PC-9 (cell line): ENCODE data around the gene SLC22A2. TPM values are rescaled to one million over a fixed set of nuclear protein-coding genes. Genes with fewer than 3 reads are reported as not detected.

Experiments
- BruUV-seq: library from RNA; stranded (reverse); fragments of 400-500 nt; replicated peaks from 2 replicates; lab custom pipeline; 2021; lab: Mats Ljungman, UMichigan
- CTCF ChIA-PET: fragments of 300-600 bp; sonication (Branson Sonifier 250); formaldehyde crosslinking; loops from one replicate; lab custom pipeline; 2022; ENCODE audit warnings: antibody characterized with exemption; lab: Charles Lee
- POLR2A ChIA-PET: fragments of 300-600 bp; sonication (Branson Sonifier 250); formaldehyde crosslinking; loops from one replicate; lab custom pipeline; 2022; ENCODE audit warnings: antibody characterized with exemption; ENCODE audit not compliant: unreplicated experiment; lab: Charles Lee
- DNase-seq, 2 experiments: peaks; one replicate each; pipeline versions ENCODE4 v3.0.0 to v3.0.0-alpha.2; 2015 to 2022; ENCODE audit warnings: mixed read lengths in 1 of 2
- H2AFZ ChIP-seq: fragments of 200-600 bp; sonication (generic); 2 replicates; pipeline ENCODE4 v1.8.1; 2017; ENCODE audit warnings: antibody characterized with exemption
- H3F3A ChIP-seq: fragments of 200-600 bp; sonication (generic); 2 replicates; pipeline ENCODE4 v1.8.1; 2017; ENCODE audit warnings: antibody characterized with exemption, mild to moderate bottlenecking, low read depth; ENCODE audit not compliant: insufficient read depth
- H3K27ac ChIP-seq: fragments of 200-600 bp; sonication (generic); 2 replicates; pipeline ENCODE4 v1.6.1; 2016; ENCODE audit warnings: mixed run types
- H3K27me3 ChIP-seq: fragments of 200-600 bp; sonication (generic); 2 replicates; pipeline ENCODE4 v1.6.1; 2016; ENCODE audit warnings: low read depth, mixed run types; ENCODE audit not compliant: insufficient read depth
- H3K36me3 ChIP-seq: fragments of 200-600 bp; sonication (generic); 2 replicates; pipeline ENCODE4 v1.6.1; 2016; ENCODE audit warnings: low read depth, mixed run types
- H3K4me1 ChIP-seq: fragments of 200-600 bp; sonication (generic); replicated peaks from 2 replicates; pipeline ENCODE4 v1.6.1; 2016; ENCODE audit warnings: mixed run types; ENCODE audit not compliant: insufficient read depth
- H3K4me2 ChIP-seq: fragments of 200-600 bp; sonication (generic); 2 replicates; pipeline ENCODE4 v1.6.1; 2017; ENCODE audit warnings: mixed run types
- H3K4me3 ChIP-seq: fragments of 200-600 bp; sonication (generic); 2 replicates; pipeline ENCODE4 v1.6.1; 2016; ENCODE audit warnings: mixed run types
- H3K79me2 ChIP-seq: fragments of 200-600 bp; sonication (generic); 2 replicates; pipeline ENCODE4 v1.6.1; 2017; ENCODE audit warnings: low read depth, mixed run types
- H3K9me2 ChIP-seq: fragments of 200-600 bp; sonication (generic); 2 replicates; pipeline ENCODE4 v1.8.1; 2017; ENCODE audit warnings: mild to moderate bottlenecking; ENCODE audit not compliant: insufficient read depth
- H3K9me3 ChIP-seq: fragments of 200-600 bp; sonication (generic); 2 replicates; pipeline ENCODE4 v1.8.1; 2016; ENCODE audit warnings: low read depth; ENCODE audit not compliant: insufficient read depth
- H4K20me1 ChIP-seq: fragments of 200-600 bp; sonication (generic); 2 replicates; pipeline ENCODE4 v1.8.1; 2017; ENCODE audit not compliant: insufficient read depth
- EZH2 ChIP-seq: fragments of 200-600 bp; sonication (generic); IDR thresholded peaks from 2 replicates; pipeline ENCODE4 v1.8.0; 2017; ENCODE audit warnings: antibody characterized with exemption, low read depth
- intact Hi-C: fragments of 100-400 bp; cut with micrococcal nuclease; formaldehyde crosslinking; loops from one replicate; pipeline ENCODE4 v1.10.0; 2022; ENCODE audit not compliant: unreplicated experiment
- total RNA-seq: library from RNA; stranded (reverse); gene quantifications from 2 replicates; pipeline ENCODE4 v1.2.3, GENCODE V29; 2021
- TF ChIP-seq, protein P1 (sequence below): fragments of 200-600 bp; sonication (generic); conservative IDR thresholded peaks from 2 replicates; pipeline ENCODE4 v1.6.1; 2017; ENCODE audit warnings: mixed run types, antibody characterized with exemption, mild to moderate bottlenecking, moderate library complexity

The SLC22A2 gene
- total RNA-seq, 1 experiment from 2014 or later: not detected

DNA sequence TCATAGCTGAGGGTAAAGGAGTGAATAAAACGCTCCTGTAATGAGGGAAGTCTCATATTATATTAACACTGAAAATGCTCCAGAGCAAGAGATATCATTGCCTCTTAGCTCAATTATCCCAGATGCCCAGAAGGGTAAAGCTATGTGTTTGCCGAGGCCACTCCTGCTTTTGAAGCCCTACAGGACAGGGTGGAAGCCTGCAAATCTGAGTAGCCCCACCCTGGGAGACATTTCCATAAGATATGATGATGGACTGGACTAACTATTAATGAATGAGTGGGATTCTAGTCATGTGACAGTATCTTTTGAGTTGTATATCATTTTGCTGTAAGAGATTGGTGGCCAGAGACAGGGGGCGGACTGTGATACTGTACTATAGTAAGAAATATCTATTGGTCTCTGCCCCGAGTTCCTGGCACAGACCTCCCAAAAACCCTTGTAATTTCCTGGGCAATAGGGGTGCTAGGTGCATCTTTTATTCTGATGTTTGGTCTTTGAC is 10.5 kb upstream of the SLC22A2 start:
- Histone ChIP-seq H4K20me1 (no peaks in the 10 kb centered on the region), H3K27me3 (no peaks in the 10 kb centered on the region), H3K79me2 (no peaks in the 10 kb centered on the region), H3F3A (no peaks in the 10 kb centered on the region), H3K27ac (no peak overlapping the region), H2AFZ (no peak overlapping the region), H3K9me3 (no peaks in the 10 kb centered on the region), H3K9me2 (no peaks in the 10 kb centered on the region), H3K4me2 (no peak overlapping the region), H3K4me1 (no peaks in the 10 kb centered on the region), H3K4me3 (no peak overlapping the region), H3K36me3 (no peaks in the 10 kb centered on the region)
- TF ChIP-seq EZH2: no peak
- TF ChIP-seq, protein P1, sequence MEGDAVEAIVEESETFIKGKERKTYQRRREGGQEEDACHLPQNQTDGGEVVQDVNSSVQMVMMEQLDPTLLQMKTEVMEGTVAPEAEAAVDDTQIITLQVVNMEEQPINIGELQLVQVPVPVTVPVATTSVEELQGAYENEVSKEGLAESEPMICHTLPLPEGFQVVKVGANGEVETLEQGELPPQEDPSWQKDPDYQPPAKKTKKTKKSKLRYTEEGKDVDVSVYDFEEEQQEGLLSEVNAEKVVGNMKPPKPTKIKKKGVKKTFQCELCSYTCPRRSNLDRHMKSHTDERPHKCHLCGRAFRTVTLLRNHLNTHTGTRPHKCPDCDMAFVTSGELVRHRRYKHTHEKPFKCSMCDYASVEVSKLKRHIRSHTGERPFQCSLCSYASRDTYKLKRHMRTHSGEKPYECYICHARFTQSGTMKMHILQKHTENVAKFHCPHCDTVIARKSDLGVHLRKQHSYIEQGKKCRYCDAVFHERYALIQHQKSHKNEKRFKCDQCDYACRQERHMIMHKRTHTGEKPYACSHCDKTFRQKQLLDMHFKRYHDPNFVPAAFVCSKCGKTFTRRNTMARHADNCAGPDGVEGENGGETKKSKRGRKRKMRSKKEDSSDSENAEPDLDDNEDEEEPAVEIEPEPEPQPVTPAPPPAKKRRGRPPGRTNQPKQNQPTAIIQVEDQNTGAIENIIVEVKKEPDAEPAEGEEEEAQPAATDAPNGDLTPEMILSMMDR: no peak
- POLR2A ChIA-PET: no interaction called here
- no peak for DNase-seq
- BruUV-seq: no TSS peak
- CTCF ChIA-PET: no interaction called here
- intact Hi-C loops: no loop called here

DNA sequence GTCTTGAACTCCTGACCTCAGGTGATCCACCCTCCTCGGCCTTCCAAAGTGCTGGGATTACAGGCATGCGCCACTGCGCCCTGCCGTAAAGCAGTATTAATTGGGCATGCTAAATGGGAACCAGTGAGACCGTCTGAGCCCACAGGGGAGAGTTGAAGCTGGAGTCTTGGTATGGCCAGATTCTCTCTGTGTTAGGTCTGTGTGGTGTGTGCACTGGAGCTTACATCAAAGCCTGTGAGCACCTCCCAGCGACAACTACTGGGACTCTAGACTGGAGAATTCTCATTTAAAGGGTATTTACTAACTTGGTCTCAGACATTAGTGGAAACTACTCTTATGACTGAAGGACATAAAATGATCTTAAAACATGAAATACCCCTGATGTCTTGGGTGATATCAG is 8.5 kb upstream of the SLC22A2 start:
- Histone ChIP-seq H3K79me2 (no peaks in the 10 kb centered on the region), H3K9me2 (no peaks in the 10 kb centered on the region), H3K4me2 (no peak overlapping the region), H3K9me3 (no peaks in the 10 kb centered on the region), H3K4me3 (no peak overlapping the region), H3F3A (no peaks in the 10 kb centered on the region), H3K27me3 (no peaks in the 10 kb centered on the region), H2AFZ (no peak overlapping the region), H4K20me1 (no peaks in the 10 kb centered on the region), H3K4me1 (no peaks in the 10 kb centered on the region), H3K36me3 (no peaks in the 10 kb centered on the region), H3K27ac (no peak overlapping the region)
- BruUV-seq: no TSS peak
- no peak for DNase-seq
- intact Hi-C loops: no loop called here
- CTCF ChIA-PET: no interaction called here
- TF ChIP-seq EZH2: no peak
- TF ChIP-seq, protein P1: no peak
- POLR2A ChIA-PET: no interaction called here

GRCh38 chr6:160265869-160266476 is 7.4 kb upstream of the SLC22A2 start:
- no peaks in the 10 kb centered on the region for H3K27me3 ChIP-seq
- no peaks in the 10 kb centered on the region for H3K9me3 ChIP-seq
- no peaks in the 10 kb centered on the region for H4K20me1 ChIP-seq
- DNase-seq: no peak
- H2AFZ ChIP-seq: 0 out of 2 replicates have a peak overlapping the region, but pooled peaks have one; percentile 69
- intact Hi-C loops: no loop called here
- peaks cover 4% of the 10 kb centered on the region for H3K4me1 ChIP-seq
- POLR2A ChIA-PET: no interaction called here
- no peaks in the 10 kb centered on the region for H3K9me2 ChIP-seq
- CTCF ChIA-PET: no interaction called here
- peak overlapping the region; percentile 46 for H3K4me2 ChIP-seq
- H3K79me2 ChIP-seq: no peaks in the 10 kb centered on the region
- H3K27ac ChIP-seq: no peak overlapping the region
- H3K36me3 ChIP-seq: no peaks in the 10 kb centered on the region
- peaks cover 4% of the 10 kb centered on the region; the same call in 1 of the 2 replicates for H3F3A ChIP-seq
- H3K4me3 ChIP-seq: no peak overlapping the region
- no TSS peak for BruUV-seq
- no peak for TF ChIP-seq EZH2
